Right lung (tissue), 10 donors: ENCODE measurements around the gene ZNF438. TPM values are rescaled to one million over a fixed set of nuclear protein-coding genes. Genes with fewer than 3 reads are reported as not detected.
"Not testable (repeated sequence)": the region's sequence is repeated elsewhere in the genome, so short reads cannot be mapped to it uniquely, and the experiment has no call there.

Experiments
- DNase-seq, 2 donors: peaks; one replicate each; pipeline ENCODE4 v3.0.0-alpha.2; 2013
- long read RNA-seq, 8 donors: transcript quantifications; one replicate each; lab custom pipeline, GENCODE V29; 2026
- polyA plus RNA-seq, 5 donors: library from polyadenylated mRNA; unstranded; fragments of 120-200 nt; gene quantifications; one replicate each; pipeline versions ENCODE4 v1.2.1 to v1.2.3, GENCODE V29; 2013; ENCODE audit warnings: inconsistent platforms in 1 of 5, low replicate concordance in 1 of 5; ENCODE audit not compliant: insufficient read length in 5 of 5, insufficient read depth in 1 of 5

The ZNF438 gene, protein sequence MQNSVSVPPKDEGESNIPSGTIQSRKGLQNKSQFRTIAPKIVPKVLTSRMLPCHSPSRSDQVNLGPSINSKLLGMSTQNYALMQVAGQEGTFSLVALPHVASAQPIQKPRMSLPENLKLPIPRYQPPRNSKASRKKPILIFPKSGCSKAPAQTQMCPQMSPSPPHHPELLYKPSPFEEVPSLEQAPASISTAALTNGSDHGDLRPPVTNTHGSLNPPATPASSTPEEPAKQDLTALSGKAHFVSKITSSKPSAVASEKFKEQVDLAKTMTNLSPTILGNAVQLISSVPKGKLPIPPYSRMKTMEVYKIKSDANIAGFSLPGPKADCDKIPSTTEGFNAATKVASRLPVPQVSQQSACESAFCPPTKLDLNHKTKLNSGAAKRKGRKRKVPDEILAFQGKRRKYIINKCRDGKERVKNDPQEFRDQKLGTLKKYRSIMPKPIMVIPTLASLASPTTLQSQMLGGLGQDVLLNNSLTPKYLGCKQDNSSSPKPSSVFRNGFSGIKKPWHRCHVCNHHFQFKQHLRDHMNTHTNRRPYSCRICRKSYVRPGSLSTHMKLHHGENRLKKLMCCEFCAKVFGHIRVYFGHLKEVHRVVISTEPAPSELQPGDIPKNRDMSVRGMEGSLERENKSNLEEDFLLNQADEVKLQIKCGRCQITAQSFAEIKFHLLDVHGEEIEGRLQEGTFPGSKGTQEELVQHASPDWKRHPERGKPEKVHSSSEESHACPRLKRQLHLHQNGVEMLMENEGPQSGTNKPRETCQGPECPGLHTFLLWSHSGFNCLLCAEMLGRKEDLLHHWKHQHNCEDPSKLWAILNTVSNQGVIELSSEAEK
- 10 to 100 TPM in 4 of 5 donors, 1 to 10 TPM in 1; 9.9 to 12.4 (median 10.7) TPM for polyA plus RNA-seq
- long read RNA-seq, donor 1, partial matches to known transcripts: 5 of 7 reads
- long read RNA-seq, donor 1, other reads (novel, unspliced or antisense): 0 of 7 reads
- long read RNA-seq, donor 2: 0 reads
- long read RNA-seq, donor 3, partial matches to known transcripts: 0 of 2 reads
- long read RNA-seq, donor 3, other reads (novel, unspliced or antisense): 0 of 2 reads
- long read RNA-seq, donor 4: 0 reads
- long read RNA-seq, donor 5: 0 reads
- long read RNA-seq, donor 6, partial matches to known transcripts: 0 of 1 reads
- long read RNA-seq, donor 6, other reads (novel, unspliced or antisense): 0 of 1 reads
- long read RNA-seq, donor 7: 0 reads
- long read RNA-seq, donor 8, partial matches to known transcripts: 0 of 1 reads
- long read RNA-seq, donor 8, other reads (novel, unspliced or antisense): 0 of 1 reads

DNA sequence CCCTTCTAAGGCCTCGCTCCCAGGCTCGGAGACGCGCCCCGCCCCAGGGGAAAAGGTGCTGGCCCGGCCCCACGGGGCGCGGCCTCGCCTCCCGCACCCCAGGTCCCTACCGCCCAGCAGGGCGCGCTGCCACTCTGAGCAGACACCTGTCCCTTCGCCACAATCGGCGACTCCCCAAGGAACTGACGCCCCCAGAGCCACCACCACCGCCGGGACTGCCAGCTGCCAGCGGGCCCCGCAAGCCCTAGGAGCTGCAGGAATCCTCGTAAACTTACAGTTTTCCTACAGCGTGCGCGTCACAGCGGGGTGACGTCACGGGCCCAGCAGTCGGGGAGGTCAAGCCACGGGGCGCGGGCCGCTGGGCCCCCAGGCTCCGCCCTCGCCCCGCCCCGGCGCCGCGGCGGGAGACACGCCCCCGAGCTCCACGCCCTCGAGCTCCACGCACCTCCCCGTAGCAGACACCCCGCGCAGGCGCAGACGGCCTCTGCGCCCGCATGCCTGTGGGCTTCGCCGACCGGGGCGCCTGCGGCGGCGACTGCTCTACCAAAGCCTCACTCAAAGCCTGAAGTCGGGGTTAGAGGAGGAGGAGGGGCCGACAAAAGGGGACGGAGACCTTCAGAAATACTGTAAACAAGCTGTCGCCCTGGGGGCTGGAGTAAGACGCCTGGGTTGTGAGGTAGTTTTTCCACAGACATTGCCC, at the start of gene ZNF438:
ZNF438 (minus strand) TSS at position 308 of the 700 bp plus-strand sequence. CDS start 154,831 bp downstream, outside the sequence.
- peak; percentile 96 to 97 for DNase-seq

DNA sequence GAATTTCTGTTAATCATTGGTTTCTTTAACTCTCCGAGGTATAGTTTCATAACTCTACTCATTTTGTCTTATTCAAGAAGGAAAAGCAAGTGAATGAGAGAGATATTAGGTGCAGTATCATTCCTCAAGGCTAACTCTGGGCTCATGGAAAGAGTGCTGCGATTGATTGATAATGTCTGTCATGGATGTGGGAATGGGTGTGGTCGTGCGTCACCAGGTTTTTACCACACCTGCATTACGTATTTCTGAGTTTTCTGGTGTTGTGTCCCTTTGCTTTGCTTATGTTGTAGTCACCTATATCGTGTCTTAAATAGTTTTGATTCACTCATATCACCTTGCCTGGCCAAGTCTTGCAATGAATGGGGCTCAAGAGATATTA, 44.9 kb upstream of the ZNF438 start:
- no peak for DNase-seq

DNA sequence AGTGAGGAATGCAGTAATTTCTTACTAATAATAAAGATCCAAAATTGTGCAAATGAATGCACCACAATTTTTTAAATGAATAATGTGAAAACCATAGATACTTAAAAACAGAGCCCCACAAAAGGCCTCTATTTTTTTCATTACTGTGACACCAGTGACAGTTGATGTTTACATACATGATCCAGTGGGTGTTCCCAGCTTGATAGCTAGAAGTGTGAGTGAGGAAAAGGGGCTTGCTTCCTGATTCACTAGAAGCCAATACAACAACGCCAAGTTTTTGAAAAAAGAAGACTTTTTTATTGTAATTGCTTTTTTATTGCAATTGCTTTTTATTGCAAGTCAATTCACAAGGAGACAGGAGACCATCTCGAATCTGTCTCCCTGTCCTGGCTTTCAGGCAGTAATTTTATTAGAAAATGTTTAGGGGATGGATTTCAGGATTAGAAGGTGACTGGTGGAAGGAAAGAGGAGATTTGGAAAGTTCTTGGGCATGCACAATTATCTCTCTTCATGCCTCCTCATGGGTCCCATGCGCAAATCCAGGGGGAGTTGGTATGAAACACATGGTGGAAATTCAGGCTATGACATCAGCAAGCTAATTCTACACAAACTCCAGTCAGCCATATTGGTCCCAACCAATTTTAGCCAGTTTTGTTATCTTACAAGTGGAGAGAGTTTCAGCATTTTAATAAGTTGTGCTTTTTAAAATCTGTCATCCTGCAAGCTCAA, 44.4 kb upstream of the ZNF438 start:
- DNase-seq: peak; percentile 69

DNA sequence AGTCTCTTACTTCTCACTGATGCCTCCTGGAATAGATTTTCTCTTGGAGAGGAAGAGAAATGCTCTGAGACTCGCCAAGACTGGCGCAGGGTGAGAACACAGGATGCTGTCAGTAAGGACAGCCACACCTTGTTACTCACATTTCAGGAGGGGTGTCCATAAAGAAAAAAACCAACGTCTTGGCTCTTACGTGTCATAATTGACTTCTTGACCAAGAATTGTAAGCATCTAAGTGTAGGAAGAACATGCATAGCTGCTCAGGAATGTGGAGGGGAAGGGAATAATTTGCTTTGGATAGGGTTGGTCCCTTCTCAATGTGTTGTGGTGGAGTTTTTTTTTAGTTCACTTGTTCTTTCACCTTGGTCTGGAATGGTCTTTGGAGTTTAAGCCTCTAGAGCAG, 43.8 kb upstream of the ZNF438 start:
- peak in 1 of 2 donors; percentile 20 for DNase-seq

DNA sequence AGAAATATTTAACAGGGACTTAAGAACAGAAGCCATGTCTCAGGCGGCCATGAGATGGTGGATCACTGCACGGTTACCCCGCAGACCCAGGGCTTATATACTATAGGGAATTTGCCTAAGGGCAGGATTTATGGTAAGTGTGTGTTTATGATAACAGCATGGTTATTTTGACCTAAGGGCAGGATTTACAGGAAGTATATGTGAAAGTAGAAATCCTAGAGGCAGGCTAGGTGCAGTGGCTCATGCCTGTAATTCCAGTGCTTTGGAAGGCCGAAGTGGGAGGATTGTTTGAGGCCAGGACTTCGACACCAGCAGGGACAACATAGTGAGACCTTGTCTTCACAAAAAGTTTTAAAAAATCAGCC, 43.0 kb upstream of the ZNF438 start:
- DNase-seq: no peak

DNA sequence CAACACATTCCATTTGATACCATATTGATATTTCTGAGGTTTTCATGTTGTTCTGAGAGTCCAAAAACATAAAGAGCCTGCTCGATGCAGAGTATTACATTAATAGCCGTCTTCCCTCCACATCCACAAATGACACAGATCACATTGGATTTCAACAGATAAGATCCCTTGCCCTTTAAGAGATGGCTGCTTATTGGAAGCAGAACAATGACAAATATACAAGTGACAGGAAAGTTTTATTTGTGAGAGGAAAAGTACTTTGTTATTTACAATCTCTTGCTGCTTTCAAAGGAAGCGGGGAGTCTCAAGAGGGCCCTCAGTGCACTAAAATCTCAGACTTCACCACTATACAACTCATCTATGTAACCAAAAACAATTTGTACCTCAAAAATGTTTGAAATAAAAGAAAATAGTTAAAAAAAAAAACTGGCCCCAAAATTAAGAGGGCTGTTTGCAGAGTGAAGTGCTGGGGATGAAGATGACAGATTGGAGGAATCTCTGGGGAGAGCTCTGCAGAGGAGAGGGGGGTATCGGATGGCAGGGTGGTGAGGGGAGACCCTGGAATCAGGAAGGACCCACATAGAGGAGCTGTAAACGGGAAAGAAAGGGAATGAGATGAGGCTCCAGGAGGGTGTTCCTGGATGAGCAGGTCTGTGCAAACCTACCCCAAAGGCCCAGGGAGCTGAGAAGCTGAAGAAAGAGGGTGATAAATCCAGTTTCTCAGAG, 42.5 kb upstream of the ZNF438 start:
- no peak for DNase-seq

DNA sequence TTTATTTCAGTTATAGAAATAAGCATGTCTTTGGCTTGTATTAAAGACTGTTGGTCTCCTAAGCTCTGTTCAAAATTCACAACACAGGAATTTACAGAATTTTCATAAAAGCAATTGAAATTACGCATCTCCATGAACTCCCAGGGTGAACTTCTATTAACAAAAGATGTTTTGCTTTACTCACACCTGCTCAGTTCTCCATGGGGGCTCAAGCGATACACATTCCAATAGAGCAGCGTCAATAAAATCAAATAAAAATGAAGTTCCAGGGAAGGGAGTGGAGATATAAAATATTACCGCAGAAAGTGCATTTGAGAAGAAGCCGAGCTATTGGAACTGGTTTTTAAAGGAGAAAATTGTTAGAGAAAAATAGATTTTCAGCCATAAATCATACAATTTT, 41.5 kb upstream of the ZNF438 start:
- no peak for DNase-seq

DNA sequence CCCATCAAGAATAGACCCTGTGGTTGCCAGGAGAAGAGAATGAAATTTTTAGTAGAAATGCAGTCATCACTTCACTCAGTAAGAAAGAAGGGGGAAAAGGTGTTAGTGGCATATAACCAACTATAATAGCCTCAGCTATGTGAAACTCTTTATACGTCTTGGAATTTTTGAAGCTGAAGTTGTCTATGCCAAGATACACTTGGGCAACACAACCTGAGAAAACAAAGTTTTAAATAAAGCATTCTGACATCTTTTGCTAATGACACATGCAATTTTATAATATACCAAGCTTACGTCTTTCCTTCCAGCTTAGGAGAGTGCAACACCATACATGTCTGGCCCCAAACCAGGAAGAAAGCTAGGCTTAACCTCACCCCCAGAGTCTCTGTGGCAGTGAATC, 40.8 kb upstream of the ZNF438 start:
- DNase-seq: no peak

DNA sequence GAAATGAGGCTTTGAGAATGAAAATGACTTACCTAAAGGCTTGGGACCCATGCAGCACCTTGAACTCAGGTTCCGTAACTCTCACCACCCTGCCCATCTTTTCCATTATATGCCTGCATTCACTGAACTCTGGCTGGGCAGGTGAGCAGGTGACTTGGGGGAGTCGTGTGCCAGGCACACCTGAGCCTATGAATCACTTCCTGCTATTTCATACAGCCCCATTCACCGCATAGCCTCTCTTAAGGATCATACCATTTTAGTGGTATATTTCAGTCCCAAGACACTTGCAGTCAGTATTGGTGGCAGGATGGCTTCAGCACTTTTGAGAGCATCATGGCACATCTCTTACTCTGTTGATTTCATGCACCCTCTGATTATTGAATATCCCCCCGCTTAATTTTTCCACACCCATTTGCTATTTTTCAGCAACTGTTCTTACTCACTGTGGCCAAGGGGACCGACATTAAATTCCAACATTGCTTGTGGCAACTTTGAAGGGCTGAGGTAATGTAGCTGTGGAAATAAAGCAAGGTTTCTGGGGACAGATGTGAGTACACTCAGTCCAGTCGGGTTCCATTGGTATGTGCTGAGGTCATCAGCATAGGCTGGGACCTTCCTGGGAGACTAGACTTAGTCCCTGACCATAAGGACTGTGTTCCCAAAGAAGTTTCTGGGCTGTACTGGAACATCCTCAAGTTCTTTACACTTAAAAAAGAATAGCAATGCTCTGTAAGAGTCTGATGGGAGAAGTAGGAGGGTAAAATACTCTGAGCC, 39.8 kb upstream of the ZNF438 start:
- no peak for DNase-seq

DNA sequence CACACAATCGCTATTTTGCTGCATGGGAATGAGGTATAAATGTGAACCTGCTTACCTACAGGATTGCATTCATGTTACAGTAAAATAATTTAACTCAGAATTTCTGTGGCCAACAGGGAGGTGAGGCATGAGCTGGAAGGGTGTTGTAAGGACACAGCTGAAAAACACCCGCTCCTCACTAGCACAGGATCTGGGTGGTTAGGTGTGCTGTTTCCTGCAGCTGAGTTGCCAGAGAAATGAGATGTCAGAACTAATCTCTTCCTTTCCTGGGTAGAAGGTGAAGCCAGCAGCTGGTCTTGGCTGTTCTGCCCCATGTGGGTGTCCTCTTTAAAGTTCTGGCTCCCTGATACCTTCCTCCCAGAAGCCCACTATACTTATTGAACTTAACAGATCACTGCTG, 39.0 kb upstream of the ZNF438 start:
- no peak for DNase-seq

DNA sequence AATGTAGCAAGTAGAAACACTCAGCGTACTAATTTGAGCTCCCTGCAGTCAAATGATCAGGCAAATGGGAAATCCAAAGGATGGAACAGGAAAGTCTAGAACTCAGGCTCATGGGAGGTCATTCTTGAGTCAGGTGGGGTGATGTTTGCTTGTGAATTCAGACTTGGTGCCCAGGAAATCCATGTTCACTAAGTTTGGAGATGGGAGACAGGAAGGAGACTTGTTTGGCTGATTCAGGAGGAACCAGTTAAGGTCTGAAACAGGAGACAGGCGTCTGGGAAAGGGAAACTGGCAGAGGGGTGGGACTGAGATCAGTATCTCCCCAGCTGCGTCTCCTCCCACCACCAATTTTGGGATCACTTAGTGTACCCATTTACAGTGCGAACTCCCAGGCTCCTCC, 38.4 kb upstream of the ZNF438 start:
- no peak for DNase-seq

DNA sequence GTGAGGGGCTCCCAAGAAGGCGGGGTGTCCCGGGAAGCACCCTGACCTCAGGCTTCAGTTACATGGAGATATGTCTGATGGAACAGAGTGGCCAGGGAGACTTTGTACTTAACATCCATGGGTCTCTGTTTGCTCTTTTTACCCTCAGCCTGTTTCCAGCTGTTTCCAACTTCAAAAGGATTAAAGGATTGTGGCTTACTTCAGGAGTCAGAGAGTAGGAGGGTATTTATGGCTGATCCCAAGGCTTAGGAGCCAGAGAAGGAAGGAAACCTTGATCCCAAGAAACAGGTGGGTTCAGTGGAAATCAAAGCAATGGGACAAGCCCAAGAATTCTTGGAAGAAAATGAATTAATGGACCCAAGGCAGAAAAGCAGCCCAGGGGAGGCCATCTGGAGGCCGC, 37.7 kb upstream of the ZNF438 start:
- DNase-seq: no peak

DNA sequence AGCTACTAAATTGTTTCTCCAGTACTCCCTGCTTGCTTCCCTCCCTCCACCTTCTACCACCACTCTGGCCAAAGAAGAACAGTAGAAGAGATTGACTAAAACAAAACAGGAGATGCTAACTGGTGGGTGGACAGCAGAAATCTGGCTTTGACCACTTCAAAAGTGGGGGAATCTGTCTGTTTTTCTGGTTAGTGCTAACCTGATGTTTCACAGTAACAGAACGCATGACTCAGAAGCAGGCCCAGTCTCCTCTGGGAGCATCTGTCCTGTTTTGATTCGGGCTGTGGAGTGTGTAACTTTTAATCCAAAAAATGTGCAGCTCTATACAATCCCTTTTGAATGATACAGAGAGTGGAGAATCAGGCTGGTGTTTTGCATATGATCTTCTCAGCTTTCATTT, 32.7 kb upstream of the ZNF438 start:
- no peak for DNase-seq

DNA sequence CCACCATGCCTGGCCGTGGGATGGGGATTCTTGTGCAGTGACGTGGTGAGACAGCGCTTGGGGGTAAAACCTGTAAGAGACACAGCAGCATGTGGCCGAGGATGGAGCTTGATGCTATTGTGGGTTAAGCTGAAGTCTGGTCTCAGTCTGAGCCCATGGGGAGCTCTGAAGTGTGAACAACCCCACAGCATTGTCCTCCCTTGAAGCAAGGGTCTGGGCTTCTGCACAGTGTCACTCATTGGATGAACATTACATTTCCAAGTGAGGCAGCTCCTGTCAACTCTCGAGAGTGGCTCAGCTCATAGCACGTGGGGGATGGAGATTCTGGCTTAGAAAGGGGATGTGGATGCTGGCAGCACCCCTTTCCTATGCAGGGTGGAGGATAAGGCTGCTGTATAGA, 32.2 kb upstream of the ZNF438 start:
- no peak for DNase-seq

DNA sequence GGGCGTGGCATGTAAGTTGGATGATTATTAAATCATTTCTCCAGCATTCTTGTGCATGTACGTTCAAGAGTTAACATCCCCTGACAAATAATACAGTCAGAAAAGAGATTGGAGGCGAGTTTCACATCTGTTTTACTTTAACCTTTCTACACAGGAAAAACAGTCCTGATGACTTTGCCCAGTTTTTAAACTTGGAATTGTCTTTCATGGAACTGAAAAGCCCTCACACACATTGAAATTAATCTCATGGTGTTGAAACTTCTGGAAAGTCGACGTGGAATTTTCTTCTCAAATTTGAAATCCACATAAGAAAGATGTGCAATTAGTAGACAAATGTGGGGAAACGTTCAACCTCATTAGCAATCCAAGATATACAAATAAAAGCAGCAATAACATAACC, 31.2 kb upstream of the ZNF438 start:
- no peak for DNase-seq

DNA sequence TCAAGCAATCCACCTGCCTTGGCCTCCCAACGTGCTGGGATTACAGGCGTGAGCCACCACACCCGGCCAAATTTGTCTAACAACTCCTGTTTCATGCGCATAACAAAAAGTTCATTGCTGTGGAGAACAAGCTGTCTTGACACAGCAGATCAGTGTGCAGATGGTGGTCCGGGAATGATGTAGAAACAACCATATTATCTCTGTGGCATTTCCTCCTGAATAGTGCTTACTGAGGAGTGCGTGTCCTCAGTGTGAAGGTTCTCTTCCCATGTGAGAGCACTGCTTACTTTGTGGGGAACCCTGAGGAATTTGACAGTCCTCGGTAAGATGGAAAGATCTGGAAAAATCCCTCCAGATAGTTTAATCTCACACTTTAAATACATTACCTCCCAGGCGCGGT, 30.3 kb upstream of the ZNF438 start:
- DNase-seq: no peak

DNA sequence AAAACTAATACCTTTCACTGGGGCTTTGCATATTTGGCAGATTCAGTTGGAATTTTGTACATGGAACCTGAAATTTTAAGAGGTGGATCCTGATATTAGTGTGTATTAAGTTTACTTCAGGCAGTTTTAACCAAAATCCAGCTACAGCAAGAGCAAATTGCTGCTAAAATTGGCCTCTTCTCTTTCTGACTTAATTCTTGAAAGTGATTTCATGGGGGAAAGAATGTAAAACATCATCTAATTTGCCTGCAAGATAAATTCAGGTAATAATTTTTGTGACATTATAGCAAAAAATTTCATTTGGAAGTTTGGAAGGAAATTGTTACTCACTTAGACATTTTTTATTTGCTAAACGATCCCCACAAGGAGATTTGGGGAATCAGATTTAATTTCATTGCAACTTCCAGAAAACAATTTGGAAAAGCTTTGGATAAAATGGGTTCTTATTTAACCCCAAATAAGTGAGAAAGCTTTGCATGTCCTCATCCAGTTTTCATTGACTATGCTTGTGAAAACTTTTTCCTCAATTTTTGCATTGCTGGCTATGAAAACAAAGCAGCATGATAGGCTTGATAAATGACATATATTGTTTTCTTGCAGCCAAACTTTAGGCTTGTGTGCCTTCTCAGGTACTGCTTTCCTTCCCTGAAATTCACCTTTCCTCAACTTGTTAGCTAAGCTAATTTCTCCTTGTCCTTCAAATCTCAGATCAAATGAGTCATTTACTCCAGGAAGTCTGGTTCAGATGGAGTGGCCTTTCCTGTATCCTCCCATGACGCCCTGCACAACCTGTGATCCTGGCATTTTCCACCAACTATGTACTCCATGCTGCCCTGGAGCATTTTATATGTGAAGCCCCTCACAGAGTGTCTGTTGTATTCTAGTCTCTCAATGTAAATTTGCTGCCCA, 27.4 kb upstream of the ZNF438 start:
- no peak for DNase-seq

DNA sequence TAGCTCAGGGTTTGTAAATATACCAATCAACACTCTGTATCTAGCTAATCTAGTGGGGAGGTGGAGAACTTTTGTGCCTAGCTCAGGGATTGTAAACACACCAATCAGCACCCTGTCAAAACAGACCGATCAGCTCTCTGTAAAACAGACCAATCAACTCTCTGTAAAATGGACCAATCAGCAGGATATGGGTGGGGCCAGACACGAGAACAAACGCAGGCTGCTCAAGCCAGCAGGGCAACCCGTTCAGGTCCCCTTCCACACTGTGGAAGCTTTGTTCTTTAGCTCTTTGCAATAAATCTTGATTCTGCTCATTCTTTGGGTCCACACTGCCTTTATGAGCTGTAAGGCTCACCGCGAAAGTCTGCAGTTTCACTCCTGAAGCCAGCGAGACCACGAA, 25.0 kb upstream of the ZNF438 start:
- DNase-seq: not testable (repeated sequence)
